HG02970 (cell line): ENCODE results near the gene PJA2.

Experiments
- ATAC-seq: cut with Tn5 transposase; IDR thresholded peaks from one replicate; pipeline ENCODE4 v1.9.1; 2021; ENCODE audit warnings: mild to moderate bottlenecking, moderate library complexity, moderate number of reproducible peaks; ENCODE audit not compliant: unreplicated experiment, low FRiP score

Gene PJA2

DNA sequence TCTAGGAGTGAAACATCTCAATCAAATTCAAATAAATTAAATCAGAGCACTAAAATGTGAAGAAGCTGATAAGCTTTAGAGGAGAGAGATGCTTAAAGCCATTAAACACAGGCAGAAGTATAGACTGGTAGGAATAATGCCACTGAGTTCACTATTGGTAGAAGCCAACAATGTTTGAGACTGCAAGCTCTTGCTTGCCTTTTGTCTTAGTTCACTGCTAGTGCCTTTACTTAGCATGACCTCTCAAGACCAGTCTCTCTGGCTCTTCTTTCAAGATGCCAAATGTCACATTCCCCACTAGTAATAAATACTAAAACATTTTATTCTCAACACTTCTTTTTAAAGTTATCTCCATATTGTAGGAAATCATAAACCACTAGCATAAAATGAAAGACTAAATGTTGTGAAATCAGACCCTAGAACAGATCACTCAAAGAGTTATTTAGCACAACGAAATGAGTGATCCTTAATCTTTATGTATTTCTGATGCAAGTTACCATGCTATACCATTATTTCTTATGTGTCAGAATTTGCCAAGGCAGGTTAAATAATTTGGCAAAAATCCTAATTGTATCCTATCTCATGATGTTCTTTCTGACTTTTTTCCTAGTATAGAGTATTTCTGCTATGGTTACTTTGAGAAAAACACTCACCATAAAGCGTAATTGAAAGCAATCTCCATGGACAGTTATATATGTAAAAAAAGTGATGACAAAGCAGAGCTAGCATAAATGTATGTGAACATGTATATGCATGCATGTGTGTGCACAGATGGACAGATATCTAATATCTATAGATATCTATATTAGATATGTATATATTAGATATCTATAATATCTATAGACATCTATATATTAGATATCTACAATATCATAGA is 57.5 kb downstream of the PJA2 start:
- ATAC-seq, result no peak

DNA sequence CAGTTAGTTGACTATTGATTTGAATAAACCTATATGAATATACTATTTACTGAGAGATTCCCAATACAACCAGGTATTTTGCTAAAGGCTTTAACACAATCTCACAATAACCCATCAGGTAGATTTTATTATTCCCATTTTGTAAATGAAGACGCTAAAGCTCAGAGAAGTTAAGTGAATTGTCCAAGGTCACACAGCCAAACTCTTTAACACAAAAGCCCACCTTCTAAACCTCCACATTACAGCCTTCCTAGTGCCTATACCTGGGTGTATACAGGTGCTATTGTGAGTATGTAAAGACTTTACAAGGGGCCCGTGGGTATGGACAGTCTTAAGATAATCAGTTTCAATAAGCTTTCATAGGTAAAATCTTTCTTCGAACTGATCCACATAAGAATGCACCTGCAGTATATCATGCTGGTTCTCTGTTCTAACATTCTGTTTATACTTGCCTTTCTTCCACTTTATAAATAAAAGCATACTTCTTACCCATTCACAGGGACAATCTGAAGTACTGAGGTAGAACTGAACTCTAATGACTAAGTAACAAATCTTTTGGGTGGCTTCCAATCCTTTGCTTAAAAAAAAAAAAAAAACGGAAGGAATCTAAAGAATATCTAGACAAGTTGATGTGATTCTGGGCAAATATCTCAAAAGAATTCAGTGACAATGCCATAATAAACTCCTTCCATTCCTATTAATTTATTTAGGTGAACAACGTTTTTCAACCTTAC is 59.1 kb downstream of the PJA2 start:
- no peak for ATAC-seq

DNA sequence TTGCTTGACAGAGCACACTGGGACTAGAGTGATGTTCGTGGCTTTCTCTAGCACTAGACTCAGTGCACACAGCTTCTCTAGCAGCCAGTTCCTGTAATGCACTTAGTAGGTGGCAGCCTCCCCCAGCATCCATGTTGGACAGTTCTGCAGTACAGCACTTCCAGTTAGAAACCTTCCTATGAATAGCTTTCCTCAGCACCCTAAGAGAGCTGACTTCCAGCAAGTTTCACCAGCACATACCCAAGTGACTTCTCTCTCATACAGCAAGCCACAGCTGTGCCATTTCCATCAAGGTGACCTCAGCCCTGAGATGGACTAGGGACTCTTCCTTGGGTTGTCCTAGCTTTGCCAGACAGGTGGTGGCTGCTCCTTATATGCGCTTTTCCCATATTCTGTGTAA is 60.4 kb downstream of the PJA2 start:
- ATAC-seq, result no peak

DNA sequence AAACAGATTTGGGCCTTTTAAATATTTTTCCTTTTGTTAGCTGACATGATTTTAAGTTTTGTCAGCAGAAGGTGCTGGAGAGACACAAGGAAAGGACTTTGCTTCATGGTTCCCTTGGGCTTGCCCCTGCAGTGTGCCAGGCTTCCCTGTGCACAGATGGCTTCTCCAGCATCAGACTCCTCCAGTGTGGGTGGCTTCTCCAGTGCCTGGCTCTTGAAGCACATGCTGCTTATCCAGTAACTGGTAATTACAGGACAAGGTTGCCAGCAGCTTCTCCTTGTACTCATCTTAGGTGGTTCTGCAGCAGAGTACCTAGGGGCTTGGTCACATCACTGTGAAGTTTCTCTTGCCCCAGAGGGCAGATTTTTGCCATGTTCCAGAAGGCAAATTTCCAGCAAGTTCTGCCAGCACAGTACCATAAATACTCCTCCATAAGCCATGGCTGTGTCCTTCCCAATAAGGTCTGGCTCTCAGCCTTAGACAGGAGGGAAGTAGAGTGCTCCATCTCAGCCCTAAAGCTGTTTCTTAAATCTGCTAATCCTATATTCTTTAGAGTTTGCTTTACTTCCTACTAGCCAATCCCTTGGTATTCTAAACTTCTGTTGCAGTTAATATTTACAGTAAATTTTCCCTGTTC is 62.4 kb downstream of the PJA2 start:
- ATAC-seq, result no peak

DNA sequence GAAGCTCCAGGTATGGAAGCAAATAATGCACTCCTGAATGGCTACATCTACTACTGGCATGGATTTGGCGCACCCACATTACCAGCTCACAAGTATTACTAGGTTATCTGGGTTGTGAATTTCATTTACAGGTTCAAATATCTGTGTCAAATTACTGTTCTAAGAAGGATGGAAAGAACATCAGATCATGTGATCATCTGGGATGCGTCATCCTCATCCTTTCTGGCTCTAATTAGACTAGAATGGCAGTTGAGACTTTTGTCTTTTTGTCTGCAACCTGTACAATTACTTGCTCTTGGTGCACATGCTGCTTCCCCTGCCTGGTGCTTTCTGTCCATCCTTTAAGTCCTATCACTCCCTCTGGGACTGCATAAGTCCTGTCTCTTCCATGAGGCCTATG is 64.1 kb downstream of the PJA2 start:
- ATAC-seq, result no peak

DNA sequence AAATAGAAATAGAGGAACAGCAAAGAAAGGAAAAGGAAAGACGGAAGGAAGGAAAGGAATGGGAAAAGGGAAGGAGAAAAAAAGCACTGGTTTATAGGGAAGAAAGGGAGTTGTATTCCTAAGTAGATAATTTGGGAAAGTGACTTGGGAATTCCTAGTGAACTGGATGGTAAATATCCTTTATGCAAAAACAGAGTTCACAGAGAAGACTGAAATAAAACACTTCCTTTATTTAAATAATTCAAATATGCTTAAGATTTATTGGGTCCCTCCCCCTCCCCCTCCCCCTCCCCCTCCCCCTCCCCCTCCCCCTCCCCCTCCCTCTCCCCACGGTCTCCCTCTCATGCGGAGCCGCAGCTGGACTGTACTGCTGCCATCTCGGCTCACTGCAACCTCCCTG is 69.4 kb downstream of the PJA2 start:
- ATAC-seq, result no peak

DNA sequence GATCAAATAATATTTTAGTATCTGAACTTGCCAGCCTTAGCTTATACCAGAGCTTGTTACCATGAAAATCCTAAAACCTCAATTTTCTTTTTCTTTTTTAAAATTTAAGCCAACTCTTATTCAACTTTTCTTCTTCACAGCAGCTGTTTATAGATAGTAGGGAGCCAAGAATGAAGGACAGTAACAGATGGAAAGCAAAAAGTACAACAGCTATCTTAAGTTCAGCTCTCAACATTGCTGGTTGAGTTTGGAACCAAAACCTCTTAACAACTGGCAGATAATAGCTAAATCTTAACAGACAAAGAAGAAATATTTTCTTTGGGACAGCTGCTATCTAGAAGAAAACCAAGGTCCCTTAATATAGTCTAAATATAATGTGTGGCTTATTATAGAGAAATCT is 74.7 kb downstream of the PJA2 start:
- no peak for ATAC-seq

DNA sequence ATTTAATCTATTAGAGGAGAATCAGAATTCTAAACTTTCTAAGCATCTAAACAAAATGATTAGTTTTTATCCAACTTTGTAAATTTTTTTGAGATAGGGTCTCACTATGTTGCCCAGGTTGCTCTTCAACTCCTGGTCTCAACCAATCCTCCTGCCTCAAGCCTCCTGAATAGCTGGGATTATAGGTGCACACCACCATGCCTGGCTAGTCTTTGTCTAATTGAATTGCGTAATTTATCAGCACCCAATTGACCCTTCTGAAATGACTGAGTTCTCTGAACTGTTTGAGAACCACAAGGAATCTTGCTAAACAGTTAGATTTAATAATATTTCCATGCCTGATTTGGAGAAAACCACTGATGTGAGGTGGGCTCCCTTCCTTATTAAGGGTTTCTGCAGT is 75.7 kb downstream of the PJA2 start:
- no peak for ATAC-seq

DNA sequence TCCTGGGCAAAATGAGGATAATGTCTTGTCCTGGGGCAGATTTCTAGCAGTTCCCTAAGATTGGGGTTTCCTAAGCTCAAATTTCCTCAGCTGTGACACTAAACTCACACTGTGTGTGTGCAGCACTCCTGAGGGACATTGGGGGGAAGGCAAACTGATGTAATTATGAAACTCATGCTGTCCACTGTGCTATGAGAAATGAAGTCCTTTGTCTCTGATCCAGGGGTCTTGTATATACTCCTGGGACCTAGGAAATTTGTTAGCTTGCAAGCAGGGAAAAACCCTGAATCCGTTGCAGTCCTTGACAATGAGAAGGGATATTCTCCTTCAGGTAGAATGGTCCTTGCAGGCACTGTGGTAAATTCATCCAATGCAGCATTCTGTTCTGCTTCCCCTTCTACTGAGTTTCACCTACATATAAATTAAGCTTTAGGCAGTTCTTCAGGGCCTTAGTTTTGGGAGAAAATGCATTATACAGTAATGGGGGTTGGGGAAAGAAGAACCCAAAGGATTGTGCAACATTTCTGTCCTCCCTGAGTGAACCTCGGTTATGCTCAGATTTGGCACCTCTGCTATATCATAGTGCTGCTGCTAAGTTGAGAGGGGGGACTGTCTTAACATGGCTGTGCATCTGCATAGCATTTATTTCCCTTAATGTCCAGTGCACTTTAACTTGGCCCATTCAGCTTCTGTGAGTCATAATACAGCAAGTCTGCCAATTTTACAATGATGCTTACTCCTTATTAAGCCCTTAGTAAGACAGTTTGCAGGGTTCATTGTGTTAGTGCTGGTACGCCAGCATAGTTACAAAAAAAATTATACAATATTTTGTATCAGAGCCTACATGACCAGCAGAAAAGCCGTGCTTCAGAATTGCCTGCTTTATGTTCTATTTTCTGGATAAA is 80.2 kb downstream of the PJA2 start:
- ATAC-seq, result no peak

DNA sequence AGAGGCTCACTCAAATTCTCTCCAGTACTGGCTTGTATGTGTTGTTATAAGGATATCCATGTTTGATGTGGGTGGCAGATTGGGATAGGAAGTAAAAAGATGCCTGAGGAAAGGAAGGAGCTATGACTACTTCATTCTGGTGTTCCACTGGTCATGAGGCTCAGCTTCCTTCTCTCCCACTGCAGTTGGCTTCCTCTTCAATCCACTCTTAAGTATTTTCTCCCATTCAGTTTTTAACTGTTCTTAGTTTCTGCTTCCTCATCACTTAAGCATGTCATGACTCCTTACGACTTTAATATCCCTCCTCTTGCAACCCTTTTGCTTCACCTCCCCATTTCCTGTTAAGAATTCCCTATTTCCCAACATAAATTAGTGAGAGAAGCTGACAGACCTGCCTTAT is 81.1 kb downstream of the PJA2 start:
- ATAC-seq, result no peak

DNA sequence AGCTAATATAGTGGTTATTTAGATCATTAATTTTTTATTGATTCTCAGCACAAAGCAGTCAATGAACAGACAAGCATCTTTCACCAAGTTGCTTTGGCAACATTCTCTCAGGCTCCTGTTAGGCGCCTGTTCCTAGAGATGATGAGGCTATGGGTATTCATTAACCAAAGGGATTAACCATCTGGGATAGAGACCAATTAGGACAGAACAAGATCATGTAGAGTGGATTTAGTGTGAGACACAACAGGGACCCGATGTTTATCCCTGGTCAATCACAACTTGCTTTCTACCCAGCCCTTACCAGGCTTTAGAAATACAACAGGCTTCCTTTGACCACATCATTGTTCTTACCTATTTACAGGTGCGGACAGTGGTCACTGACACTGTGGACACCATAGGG is 82.2 kb downstream of the PJA2 start:
- ATAC-seq, result no peak

DNA sequence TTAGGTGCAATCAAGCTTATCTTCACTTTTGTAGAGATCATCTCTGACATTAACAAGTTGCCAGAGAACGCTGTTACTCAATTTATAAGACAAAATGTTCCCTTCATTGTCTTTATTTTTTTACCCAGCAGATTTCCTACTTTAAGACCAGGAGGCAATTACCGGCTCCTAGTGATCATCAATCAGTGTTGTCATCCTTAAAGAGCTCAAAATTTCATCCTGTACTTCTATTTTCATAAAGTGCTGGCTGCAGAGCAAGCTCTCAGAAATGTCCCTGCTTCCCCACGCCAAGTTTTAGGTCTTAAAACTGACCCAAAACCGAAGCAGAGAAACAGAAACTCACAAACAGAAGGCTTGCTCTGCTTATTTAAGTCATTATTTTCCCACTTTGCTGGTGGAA is 82.9 kb downstream of the PJA2 start:
- ATAC-seq, result no peak

DNA sequence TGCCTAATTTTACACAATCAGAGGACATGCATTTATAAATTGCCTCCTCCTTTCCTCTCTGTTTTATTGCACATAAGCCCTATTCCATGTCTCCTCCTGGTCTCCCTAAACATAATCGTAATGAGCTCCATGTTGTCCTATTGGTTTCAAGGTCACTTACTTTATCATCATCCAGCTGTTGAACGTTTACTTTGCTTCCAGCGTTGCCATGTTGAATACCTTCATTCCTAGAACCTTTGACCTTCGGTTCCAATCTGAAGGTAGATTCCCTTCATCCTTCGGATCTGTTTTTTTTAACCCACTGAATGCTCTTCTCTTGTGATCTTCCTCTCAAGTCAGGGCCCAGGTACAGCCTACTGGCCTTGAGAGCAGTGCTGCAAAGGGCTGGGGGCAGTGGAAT is 84.3 kb downstream of the PJA2 start:
- no peak for ATAC-seq

DNA sequence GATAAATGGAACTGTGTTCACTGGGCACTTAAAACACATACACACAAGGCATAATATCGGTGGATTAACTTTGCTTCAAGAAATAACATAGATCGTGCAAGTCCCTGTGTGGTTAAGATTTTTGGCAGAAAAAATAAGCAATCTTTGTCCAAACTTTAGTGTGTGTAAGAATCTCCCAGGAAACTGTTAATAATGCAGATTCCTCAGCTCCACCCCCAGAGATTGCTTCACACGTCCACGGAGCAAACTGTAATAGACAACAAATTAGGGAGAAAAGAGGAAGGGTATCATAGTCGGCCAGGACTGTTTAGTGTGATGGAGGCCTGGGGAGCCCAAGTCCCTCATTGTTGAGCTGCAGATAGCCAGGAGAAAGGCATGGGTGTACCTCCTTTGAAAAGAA is 84.8 kb downstream of the PJA2 start:
- ATAC-seq, result no peak

DNA sequence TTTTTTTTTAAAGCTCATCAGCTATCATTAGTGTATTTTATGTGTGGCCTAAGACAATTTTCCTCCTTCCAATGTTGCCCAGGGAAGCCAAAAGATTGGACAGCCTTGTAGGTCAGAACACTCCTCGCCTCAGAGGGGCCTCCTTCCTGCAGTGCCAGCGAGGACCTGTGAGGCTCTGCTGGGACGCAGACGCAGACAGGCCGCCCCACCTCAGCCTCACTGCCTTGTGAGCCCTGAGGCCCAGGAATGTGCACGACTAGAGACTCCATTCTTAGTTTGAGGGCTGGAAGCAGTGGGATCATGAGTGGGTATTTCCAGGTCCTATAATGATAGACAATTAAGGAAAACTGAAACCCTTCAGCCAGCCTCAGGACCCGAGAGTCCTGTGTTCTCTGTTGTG is 85.4 kb downstream of the PJA2 start:
- no peak for ATAC-seq

DNA sequence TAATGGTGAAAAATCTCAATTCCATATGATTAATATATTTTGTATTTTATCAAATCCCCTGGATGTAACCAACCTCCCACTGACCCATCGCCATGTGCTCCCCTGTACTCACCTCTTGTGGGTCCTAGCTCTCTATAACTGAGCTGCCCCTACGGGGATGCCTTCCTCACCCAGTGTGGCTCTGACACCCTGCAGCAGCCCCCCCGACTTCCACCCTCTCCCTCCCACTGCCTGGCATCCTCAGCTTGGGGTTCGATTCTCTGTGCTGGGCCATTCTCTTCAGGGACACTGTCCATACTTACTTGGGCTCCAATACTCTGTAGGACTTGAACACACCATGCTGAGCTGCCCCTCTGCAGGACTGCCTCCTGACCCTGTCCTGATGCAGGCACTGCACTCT is 87.1 kb downstream of the PJA2 start:
- ATAC-seq, result no peak

DNA sequence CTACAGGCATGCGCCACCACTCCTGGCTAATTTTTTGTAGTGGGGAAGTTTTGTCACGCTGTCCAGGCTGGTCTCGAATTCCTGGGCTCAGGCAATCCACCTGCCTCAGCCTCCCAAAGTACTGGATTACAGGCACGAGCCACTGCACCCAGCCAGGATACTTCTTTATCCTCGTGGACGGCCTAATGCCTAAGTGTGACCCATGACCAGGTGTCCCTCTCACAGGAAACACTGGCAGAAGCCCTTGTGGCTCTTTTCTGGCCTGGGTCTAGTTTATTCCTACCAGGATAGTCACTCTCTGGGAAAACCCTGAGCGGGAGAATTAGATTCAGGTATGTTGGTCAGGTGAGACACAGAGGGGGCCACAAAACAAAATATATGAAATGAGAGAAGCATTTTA is 90.4 kb downstream of the PJA2 start:
- ATAC-seq, result no peak

DNA sequence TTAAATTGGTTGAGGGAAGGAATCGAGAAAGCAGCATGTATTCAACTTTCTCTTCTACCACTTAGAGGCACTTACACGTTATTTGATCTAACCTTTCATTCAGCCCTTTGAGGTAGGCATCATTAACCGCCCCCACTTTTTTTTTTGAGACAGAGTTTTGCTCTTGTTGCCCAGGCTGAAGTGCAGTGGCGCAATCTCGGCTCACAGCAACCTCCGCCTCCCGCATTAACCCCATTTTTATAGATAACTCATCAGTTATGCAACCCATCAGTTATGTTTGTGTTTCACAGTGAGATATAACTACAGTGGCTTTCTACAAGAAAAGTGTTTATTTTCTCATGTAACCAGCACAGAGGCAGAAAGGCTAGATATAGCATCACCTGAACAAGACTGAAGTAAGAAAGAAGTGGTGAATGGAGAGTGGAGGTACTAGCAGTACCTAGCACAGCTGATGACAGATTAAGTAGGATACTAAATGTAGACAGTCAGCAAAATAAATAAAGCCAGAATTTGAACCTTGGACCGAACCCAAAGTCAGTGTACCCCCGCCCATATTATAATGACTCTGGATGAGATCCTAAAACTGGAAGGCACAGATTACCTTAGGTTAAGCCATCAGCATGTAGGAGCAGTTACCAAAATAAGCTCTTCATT is 91.2 kb downstream of the PJA2 start:
- no peak for ATAC-seq

DNA sequence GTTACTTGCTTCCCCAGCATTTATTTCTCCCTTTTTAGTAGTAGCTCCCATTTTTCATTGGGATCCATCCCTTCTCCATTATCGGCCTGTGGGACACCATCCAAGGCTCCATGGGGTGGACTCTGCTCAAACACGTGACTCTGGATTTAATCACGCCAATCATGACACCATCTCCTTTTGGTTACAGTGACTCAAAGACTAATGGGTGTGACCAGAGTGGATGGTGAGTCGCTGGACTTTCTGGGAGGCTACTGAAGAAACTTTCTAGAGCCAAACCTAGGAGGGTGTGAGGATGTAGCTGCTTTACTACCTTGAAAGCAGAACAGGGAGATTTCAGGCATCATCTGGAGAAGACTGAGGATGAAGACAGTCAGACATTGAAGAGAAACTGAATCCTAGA is 93.1 kb downstream of the PJA2 start:
- ATAC-seq, result no peak

DNA sequence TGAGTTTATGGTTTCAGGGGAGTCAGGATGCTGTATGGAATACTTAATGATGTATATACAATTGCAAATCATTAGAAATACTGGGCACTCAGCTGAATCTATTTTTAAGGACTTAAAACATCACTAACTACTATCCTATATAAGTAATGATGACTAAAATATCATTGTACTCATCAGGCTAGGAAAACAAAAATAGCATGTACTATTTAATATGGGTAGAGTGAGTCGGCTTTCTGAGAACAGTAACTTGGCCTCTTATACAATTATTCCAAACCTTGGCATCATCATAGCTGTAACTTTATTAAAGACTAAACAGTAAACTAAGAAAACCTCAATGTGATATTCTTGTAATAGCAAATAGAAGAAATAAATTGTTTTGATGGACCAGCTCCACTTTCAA is 94.5 kb downstream of the PJA2 start:
- ATAC-seq, result no peak
